ENCODE results near the gene MNAT1.

The MNAT1 gene

DNA sequence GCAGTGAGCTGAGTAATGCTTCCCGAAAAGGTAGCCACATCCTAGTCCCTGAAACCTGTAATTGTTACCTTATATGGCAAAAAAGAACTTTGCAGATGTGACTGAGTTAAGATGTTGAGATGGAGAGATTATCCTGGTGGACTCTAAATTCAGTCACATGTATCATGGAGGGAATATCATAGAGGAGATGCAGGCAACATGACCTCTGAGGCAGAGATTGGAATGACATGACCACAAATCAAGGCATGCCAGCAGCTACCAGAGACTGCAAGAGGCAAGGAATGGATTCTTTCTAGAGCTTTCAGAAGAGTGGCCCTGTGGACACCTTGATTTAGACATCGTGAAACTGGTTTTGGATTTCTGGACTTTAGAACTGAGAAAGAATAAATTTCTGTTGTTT is 265.0 kb downstream of the MNAT1 start:
- Histone ChIP-seq H3K9me3 (ENCODE audit: insufficient read depth, low read depth, low read length) (no peaks in the 10 kb centered on the region), H4K20me1 (ENCODE audit: insufficient read depth, low read length, poor library complexity, severe bottlenecking) (no peaks in the 10 kb centered on the region), H3K4me1 (ENCODE audit: insufficient read depth, low read length, poor library complexity, severe bottlenecking) (peaks cover 6% of the 10 kb centered on the region), H3K4me3 (ENCODE audit: low read length, poor library complexity, severe bottlenecking) (no peak overlapping the region), H3K27me3 (ENCODE audit: insufficient read depth, low read length, poor library complexity, severe bottlenecking) (no peaks in the 10 kb centered on the region), H3K4me2 (ENCODE audit: low read depth, low read length, poor library complexity, severe bottlenecking) (no peak overlapping the region), H3K9me2 (replicated peaks; ENCODE audit: low read depth, low read length) (no peaks in the 10 kb centered on the region), H3K9ac (ENCODE audit: low read depth, low read length, poor library complexity, severe bottlenecking) (no peak overlapping the region), H3K36me3 (ENCODE audit: insufficient read depth, low read length) (no peaks in the 10 kb centered on the region), H2AFZ (ENCODE audit: low read length) (no peak overlapping the region), H3F3A (ENCODE audit: low read depth) (no peaks in the 10 kb centered on the region), H3K79me2 (ENCODE audit: insufficient read depth, low read length) (no peaks in the 10 kb centered on the region)
- TF ChIP-seq EZH2phosphoT487 (IDR thresholded peaks at IDR 0.05; ENCODE audit: borderline replicate concordance) = no peak
- TF ChIP-seq, protein P1, sequence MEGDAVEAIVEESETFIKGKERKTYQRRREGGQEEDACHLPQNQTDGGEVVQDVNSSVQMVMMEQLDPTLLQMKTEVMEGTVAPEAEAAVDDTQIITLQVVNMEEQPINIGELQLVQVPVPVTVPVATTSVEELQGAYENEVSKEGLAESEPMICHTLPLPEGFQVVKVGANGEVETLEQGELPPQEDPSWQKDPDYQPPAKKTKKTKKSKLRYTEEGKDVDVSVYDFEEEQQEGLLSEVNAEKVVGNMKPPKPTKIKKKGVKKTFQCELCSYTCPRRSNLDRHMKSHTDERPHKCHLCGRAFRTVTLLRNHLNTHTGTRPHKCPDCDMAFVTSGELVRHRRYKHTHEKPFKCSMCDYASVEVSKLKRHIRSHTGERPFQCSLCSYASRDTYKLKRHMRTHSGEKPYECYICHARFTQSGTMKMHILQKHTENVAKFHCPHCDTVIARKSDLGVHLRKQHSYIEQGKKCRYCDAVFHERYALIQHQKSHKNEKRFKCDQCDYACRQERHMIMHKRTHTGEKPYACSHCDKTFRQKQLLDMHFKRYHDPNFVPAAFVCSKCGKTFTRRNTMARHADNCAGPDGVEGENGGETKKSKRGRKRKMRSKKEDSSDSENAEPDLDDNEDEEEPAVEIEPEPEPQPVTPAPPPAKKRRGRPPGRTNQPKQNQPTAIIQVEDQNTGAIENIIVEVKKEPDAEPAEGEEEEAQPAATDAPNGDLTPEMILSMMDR (conservative IDR thresholded peaks at IDR 0.05; ENCODE audit: low read length) = no peak

DNA sequence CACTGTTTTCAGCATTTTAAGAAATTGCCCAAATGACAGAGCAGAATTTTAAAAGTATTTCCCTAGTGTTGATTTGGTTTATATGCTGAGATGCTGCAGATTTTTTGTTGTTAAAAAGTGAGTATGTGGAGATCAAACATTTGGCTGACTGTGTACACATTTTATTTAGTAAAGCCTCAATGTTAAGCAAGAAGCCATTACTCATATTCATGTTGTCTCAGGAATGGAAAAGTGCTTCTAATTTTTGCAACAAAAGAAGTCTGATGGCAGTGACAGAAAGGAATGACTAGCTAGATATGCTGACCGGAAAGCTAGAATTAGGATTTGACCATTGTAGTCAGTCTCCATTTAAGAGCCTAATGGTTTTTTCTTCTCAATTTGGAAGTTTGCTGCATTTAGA is 269.0 kb downstream of the MNAT1 start:
- no peaks in the 10 kb centered on the region for H3K36me3 ChIP-seq (ENCODE audit: insufficient read depth, low read length)
- TF ChIP-seq, protein P1 (conservative IDR thresholded peaks at IDR 0.05; ENCODE audit: low read length) = no peak
- no peak for TF ChIP-seq EZH2phosphoT487 (IDR thresholded peaks at IDR 0.05; ENCODE audit: borderline replicate concordance)
- H3K4me2 ChIP-seq (ENCODE audit: low read depth, low read length, poor library complexity, severe bottlenecking) = no peak overlapping the region
- H2AFZ ChIP-seq (ENCODE audit: low read length) = no peak overlapping the region
- H3K4me3 ChIP-seq (ENCODE audit: low read length, poor library complexity, severe bottlenecking) = no peak overlapping the region
- no peaks in the 10 kb centered on the region for H3K27me3 ChIP-seq (ENCODE audit: insufficient read depth, low read length, poor library complexity, severe bottlenecking)
- no peak overlapping the region for H3K9ac ChIP-seq (ENCODE audit: low read depth, low read length, poor library complexity, severe bottlenecking)
- H3K4me1 ChIP-seq (ENCODE audit: insufficient read depth, low read length, poor library complexity, severe bottlenecking) = no peaks in the 10 kb centered on the region
- no peaks in the 10 kb centered on the region for H3F3A ChIP-seq (ENCODE audit: low read depth)
- no peaks in the 10 kb centered on the region for H3K79me2 ChIP-seq (ENCODE audit: insufficient read depth, low read length)
- H3K9me3 ChIP-seq (ENCODE audit: insufficient read depth, low read depth, low read length) = no peaks in the 10 kb centered on the region
- no peaks in the 10 kb centered on the region for H4K20me1 ChIP-seq (ENCODE audit: insufficient read depth, low read length, poor library complexity, severe bottlenecking)
- no peaks in the 10 kb centered on the region for H3K9me2 ChIP-seq (replicated peaks; ENCODE audit: low read depth, low read length)

DNA sequence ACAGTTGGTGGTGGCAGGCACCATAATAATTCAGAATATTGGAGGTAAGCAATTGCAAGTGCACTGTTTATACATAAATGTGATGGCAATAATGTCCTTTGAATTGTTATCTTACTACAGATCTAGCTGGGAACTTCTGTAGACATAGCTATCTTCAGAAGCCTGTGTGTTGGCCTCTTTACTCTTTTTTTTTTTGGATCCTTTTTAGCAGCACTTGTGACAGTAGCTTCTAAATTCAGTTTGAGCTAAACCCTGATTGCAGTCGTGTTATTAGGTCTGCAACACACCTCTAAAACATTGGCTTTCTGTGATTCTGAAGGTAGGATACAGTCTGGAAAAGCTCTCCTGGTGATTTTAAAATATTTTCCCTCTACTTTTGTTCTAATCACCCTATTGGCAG is 285.0 kb downstream of the MNAT1 start:
- Histone ChIP-seq H3K79me2 (ENCODE audit: insufficient read depth, low read length) (no peaks in the 10 kb centered on the region), H3K9me2 (replicated peaks; ENCODE audit: low read depth, low read length) (no peaks in the 10 kb centered on the region), H2AFZ (ENCODE audit: low read length) (no peak overlapping the region), H3K9me3 (ENCODE audit: insufficient read depth, low read depth, low read length) (no peaks in the 10 kb centered on the region), H3K27me3 (ENCODE audit: insufficient read depth, low read length, poor library complexity, severe bottlenecking) (no peaks in the 10 kb centered on the region), H4K20me1 (ENCODE audit: insufficient read depth, low read length, poor library complexity, severe bottlenecking) (no peaks in the 10 kb centered on the region), H3F3A (ENCODE audit: low read depth) (no peaks in the 10 kb centered on the region), H3K4me3 (ENCODE audit: low read length, poor library complexity, severe bottlenecking) (no peak overlapping the region), H3K4me1 (ENCODE audit: insufficient read depth, low read length, poor library complexity, severe bottlenecking) (no peaks in the 10 kb centered on the region), H3K4me2 (ENCODE audit: low read depth, low read length, poor library complexity, severe bottlenecking) (no peak overlapping the region), H3K36me3 (ENCODE audit: insufficient read depth, low read length) (no peaks in the 10 kb centered on the region), H3K9ac (ENCODE audit: low read depth, low read length, poor library complexity, severe bottlenecking) (no peak overlapping the region)
- TF ChIP-seq EZH2phosphoT487 (IDR thresholded peaks at IDR 0.05; ENCODE audit: borderline replicate concordance) = no peak
- TF ChIP-seq, protein P1 (conservative IDR thresholded peaks at IDR 0.05; ENCODE audit: low read length) = no peak
